ENCODE data around the gene SIRPB2.

SIRPB2 gene

DNA sequence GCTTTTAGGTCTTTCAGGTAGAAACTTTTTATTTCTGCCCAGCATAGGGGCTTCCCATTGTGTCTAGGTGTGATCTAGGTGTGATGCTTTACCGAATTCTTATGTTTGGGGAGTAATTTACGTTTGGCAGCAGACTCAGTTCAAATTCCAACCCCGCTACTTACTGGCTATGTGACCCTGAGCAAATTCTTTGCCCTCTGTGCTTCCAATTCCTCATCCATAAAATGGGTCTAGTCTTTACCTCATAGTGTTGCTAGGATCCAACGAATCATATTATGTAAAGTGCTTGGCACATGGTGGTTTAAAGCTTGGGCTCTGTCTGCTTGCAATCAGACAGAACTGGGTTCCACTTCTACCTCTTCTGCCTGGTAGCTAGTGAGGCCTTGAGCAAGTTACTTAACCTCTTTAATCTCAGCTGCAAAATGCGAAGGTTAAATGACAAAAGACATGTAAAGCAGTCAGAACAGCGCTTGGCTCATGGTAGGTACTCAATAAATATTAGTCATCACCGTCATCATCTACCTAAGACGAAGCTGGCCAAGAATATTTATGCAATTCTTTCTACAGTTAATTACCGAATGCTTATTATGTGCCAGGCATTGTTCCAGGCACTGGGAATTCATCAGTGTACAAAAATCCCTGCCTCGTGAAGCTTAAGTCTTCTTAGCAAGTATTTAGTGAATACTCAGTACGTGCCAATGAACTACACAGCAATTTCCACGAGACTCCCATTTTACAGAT, 25.6 kb downstream of the SIRPB2 start:
- TF ChIP-seq, protein P1, sequence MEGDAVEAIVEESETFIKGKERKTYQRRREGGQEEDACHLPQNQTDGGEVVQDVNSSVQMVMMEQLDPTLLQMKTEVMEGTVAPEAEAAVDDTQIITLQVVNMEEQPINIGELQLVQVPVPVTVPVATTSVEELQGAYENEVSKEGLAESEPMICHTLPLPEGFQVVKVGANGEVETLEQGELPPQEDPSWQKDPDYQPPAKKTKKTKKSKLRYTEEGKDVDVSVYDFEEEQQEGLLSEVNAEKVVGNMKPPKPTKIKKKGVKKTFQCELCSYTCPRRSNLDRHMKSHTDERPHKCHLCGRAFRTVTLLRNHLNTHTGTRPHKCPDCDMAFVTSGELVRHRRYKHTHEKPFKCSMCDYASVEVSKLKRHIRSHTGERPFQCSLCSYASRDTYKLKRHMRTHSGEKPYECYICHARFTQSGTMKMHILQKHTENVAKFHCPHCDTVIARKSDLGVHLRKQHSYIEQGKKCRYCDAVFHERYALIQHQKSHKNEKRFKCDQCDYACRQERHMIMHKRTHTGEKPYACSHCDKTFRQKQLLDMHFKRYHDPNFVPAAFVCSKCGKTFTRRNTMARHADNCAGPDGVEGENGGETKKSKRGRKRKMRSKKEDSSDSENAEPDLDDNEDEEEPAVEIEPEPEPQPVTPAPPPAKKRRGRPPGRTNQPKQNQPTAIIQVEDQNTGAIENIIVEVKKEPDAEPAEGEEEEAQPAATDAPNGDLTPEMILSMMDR (IDR thresholded peaks at IDR 0.05; ENCODE audit: insufficient read depth, low read length, poor library complexity, severe bottlenecking) = no peak
- no peaks in the 10 kb centered on the region; the same call in 1 of the 2 replicates for H3K36me3 ChIP-seq (ENCODE audit: control insufficient read depth, insufficient read depth, low read length)
- no peak for DNase-seq (ENCODE audit: extremely low read depth, insufficient read length)
- H3K27me3 ChIP-seq (replicated peaks; ENCODE audit: control insufficient read depth, insufficient read depth, low read length) = 0 out of 2 replicates have a peak, but pooled peaks cover 1% of the 10 kb centered on the region
- peak overlapping the region; percentile 93 for H3K4me3 ChIP-seq (replicated peaks; ENCODE audit: low read depth, low read length)

DNA sequence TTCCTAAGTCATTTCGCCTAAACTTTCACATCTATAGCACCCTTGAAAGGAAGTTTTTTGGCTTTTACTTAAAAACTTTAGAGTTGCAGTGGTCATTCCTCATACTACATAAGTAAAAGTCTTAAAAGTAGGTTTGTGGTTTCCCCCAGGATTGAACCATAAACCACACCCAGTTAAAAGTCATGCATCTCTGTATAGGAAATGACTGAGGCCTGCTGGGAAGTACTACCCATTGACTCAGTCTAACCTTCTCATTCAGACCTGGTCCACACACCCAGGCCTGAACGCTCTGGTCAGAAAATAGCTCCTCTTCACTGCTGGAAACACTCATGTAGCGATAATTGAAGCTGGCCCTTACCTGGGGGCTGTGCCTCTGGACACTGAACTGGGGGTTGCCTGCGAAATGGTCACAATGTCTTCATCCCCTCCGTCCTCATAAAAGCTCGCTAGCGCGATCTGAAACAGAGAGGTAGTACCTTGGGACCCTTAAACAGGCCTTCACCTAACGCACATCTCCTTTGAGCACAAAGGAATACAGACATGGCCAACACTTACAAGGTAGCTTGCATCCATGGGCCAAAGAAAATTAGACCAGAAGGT, 27.1 kb downstream of the SIRPB2 start:
- Histone ChIP-seq H3K36me3 (ENCODE audit: control insufficient read depth, insufficient read depth, low read length) (peaks cover 2% of the 10 kb centered on the region), H3K4me3 (replicated peaks; ENCODE audit: low read depth, low read length) (no peak overlapping the region), H3K27me3 (replicated peaks; ENCODE audit: control insufficient read depth, insufficient read depth, low read length) (0 out of 2 replicates have a peak, but pooled peaks cover 1% of the 10 kb centered on the region)
- TF ChIP-seq, protein P1 (IDR thresholded peaks at IDR 0.05; ENCODE audit: insufficient read depth, low read length, poor library complexity, severe bottlenecking) = no peak
- DNase-seq (ENCODE audit: extremely low read depth, insufficient read length) = no peak

DNA sequence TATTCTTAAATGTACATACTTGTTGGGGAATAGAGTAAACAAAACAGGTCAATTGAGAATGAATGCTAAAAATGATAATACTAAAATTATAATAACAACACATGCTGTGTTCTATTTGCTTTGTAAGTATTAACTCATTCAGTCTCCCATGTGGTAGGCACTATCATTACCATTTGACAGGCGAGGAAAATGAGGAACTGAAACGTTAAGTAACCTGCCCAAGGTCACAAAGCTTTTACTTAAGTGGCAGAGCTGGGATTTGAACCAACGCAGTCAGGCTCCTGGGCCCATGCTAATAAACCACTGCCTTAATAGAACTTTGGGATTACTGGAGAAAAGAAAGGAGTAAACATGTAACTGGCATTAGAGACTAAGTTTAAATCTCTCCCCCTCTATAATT, 28.4 kb downstream of the SIRPB2 start:
- no peaks in the 10 kb centered on the region for H3K27me3 ChIP-seq (replicated peaks; ENCODE audit: control insufficient read depth, insufficient read depth, low read length)

DNA sequence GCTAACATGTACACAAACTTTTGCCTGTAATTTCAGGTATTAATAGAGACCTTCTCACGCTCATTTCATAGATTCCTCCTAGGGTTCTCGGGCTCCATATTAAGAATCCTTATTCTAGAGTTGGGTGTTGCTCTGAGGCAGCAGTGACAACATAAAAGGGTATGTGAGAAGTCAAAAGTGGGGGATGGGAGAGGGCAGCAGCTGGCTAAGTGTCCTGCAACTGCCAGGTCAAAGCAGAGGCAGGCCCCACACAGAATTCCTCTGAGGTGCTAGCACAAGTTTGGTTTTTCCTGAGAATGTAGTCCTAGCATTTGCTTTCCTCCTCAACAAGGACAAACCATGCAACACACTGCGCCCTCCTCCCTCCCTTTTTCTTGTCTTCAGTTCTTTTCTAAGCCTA, 29.2 kb downstream of the SIRPB2 start:
- TF ChIP-seq, protein P1 (IDR thresholded peaks at IDR 0.05; ENCODE audit: insufficient read depth, low read length, poor library complexity, severe bottlenecking) = no peak
- H3K36me3 ChIP-seq (ENCODE audit: control insufficient read depth, insufficient read depth, low read length) = peaks cover 2% of the 10 kb centered on the region

More for the DNA sequence above, 28.4 kb downstream of the SIRPB2 start:
- peak; percentile 24 for DNase-seq (ENCODE audit: extremely low read depth, insufficient read length)
- Histone ChIP-seq H3K36me3 (ENCODE audit: control insufficient read depth, insufficient read depth, low read length) (peaks cover 2% of the 10 kb centered on the region), H3K4me3 (replicated peaks; ENCODE audit: low read depth, low read length) (no peak overlapping the region)
- TF ChIP-seq, protein P1 (IDR thresholded peaks at IDR 0.05; ENCODE audit: insufficient read depth, low read length, poor library complexity, severe bottlenecking) = no peak

DNA sequence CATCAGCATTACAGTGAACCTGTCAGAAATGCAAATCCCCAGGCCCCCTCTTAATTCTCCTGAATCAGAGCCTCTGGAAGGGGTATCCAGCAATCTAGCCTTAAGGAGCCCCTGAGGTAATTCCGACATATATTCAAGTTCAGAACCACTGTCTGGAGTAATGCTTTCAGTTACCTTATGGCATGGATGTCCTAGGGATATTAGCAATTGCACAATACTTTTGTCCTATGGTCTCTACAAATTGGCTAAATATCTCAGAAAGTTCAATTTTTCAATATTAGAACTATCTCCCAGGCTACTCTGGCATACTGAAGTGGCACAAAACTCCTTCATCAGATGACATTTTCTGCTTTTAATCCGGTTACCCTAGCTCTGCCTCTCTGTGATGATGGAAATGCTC, 30.9 kb downstream of the SIRPB2 start:
- DNase-seq (ENCODE audit: extremely low read depth, insufficient read length) = no peak
- Histone ChIP-seq H3K27me3 (replicated peaks; ENCODE audit: control insufficient read depth, insufficient read depth, low read length) (no peaks in the 10 kb centered on the region), H3K4me3 (replicated peaks; ENCODE audit: low read depth, low read length) (no peak overlapping the region), H3K36me3 (ENCODE audit: control insufficient read depth, insufficient read depth, low read length) (peaks cover 6% of the 10 kb centered on the region)
- TF ChIP-seq, protein P1 (IDR thresholded peaks at IDR 0.05; ENCODE audit: insufficient read depth, low read length, poor library complexity, severe bottlenecking) = no peak

More for the DNA sequence above, 29.2 kb downstream of the SIRPB2 start:
- Histone ChIP-seq H3K27me3 (replicated peaks; ENCODE audit: control insufficient read depth, insufficient read depth, low read length) (no peaks in the 10 kb centered on the region), H3K4me3 (replicated peaks; ENCODE audit: low read depth, low read length) (no peak overlapping the region)
- DNase-seq (ENCODE audit: extremely low read depth, insufficient read length) = no peak

All from GM06990 (cell line).